NCI-H1694 (cell line): ENCODE measurements around the gene OR2V2.

Experiments
- DNase-seq: peaks from one replicate; lab custom pipeline; 2025; lab: John Stamatoyannopoulos, UW

Gene OR2V2

DNA sequence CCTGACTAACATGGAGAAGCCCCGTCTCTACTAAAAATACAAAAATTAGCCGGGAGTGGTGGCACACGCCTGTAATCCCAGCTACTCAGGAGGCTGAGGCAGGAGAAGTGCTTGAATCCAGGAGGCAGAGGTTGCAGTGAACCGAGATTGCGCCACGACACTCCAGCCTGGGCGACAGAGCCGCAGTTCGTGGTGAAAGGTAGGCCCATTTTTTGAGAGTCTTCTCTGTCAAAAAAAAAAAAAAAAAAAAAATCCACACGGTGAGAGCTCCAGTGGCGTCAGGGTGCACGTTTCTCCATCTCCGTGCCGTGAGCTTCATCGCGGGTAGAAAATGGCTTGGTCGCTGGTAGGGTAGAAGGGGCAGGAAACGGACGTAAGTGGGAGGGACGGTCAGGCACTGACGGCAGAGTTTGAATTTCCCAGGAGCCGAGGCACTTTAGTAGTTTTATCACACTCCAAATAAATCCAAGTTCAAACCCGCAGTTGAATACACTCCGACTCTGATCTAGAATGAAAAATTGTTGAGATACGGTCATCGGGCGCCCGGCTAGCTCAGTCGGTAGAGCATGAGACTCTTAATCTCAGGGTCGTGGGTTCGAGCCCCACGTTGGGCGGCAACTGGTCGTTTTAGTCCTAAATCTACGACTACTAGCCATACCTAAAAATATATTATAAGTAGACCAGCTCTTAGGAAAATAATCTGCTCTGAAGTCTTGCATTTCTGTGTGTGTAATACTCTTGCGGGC, 60.0 kb downstream of the OR2V2 start:
- no peak for DNase-seq

DNA sequence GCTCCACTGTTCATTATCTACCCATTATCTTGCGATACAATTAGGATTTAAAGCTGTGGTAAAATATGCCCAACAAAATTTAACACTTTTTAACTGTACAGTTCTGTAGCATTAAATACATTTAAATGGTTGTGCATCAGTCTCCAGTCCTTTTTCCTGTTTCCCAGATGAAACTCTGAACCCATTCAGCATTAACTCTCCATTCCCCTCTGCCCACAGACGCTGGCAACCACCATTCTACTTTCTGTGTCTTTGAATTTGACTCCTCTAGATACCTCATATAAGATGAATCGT, 60.5 kb downstream of the OR2V2 start:
- no peak for DNase-seq
